AG20443 (cell line): ENCODE results near the gene CYB5R4.
A peak's percentile ranks its signal among the peaks of the same experiment; 100 is the strongest.
"Not testable (repeated sequence)": the region's sequence is repeated elsewhere in the genome, so short reads cannot be mapped to it uniquely, and the experiment has no call there.

Experiments
- DNase-seq: peaks from one replicate; pipeline ENCODE4 v3.0.0; 2012; ENCODE audit warnings: low spot score, mixed read lengths

The CYB5R4 gene

GRCh38 chr6:83867043-83867442 is 7.6 kb downstream of the CYB5R4 start:
- DNase-seq = no peak

GRCh38 chr6:83867527-83868161 is 8.2 kb downstream of the CYB5R4 start:
- peak; percentile 69 for DNase-seq

- DNase-seq = peak; percentile 27
Observed at GRCh38 chr6:83868639-83869038, 9.2 kb downstream of the CYB5R4 start.

GRCh38 chr6:83870649-83871048 is 11.2 kb downstream of the CYB5R4 start:
- DNase-seq = no peak

GRCh38 chr6:83872386-83873118 is 13.1 kb downstream of the CYB5R4 start:
- no peak for DNase-seq

GRCh38 chr6:83873869-83874268 is 14.4 kb downstream of the CYB5R4 start:
- DNase-seq = no peak

GRCh38 chr6:83875843-83876242 is 16.4 kb downstream of the CYB5R4 start:
- no peak for DNase-seq

- no peak for DNase-seq
Observed at GRCh38 chr6:83878902-83879644, 19.6 kb downstream of the CYB5R4 start.

GRCh38 chr6:83879746-83880145 is 20.3 kb downstream of the CYB5R4 start:
- DNase-seq = peak; percentile 50

- DNase-seq = no peak
Observed at GRCh38 chr6:83883240-83883639, 23.8 kb downstream of the CYB5R4 start.

GRCh38 chr6:83884523-83884922 is 25.0 kb downstream of the CYB5R4 start:
- peak; percentile 34 for DNase-seq

GRCh38 chr6:83885984-83886383 is 26.5 kb downstream of the CYB5R4 start:
- DNase-seq = no peak

- no peak for DNase-seq
Observed at GRCh38 chr6:83889621-83890020, 30.1 kb downstream of the CYB5R4 start.

- DNase-seq = no peak
Observed at GRCh38 chr6:83890520-83890919, 31.0 kb downstream of the CYB5R4 start.

- no peak for DNase-seq
Observed at GRCh38 chr6:83891586-83891985, 32.1 kb downstream of the CYB5R4 start.

- DNase-seq = no peak
Observed at GRCh38 chr6:83893024-83893423, 33.5 kb downstream of the CYB5R4 start.

- not testable (repeated sequence) for DNase-seq
Observed at GRCh38 chr6:83897094-83897493, 37.6 kb downstream of the CYB5R4 start.

GRCh38 chr6:83901624-83902023 is 42.1 kb downstream of the CYB5R4 start:
- DNase-seq = no peak

GRCh38 chr6:83904395-83904794 is 44.9 kb downstream of the CYB5R4 start:
- no peak for DNase-seq

- no peak for DNase-seq
Observed at GRCh38 chr6:83905648-83906047, 46.2 kb downstream of the CYB5R4 start.

- DNase-seq = not testable (repeated sequence)
Observed at GRCh38 chr6:83907623-83908390, 48.3 kb downstream of the CYB5R4 start.

- DNase-seq = no peak
Observed at GRCh38 chr6:83908813-83909212, 49.3 kb downstream of the CYB5R4 start.
